GM19463 (cell line): ENCODE results near the gene KCNMB1.

Experiments
- ATAC-seq: cut with Tn5 transposase; IDR thresholded peaks from one replicate; pipeline ENCODE4 v1.9.1; 2021; ENCODE audit warnings: mild to moderate bottlenecking, moderate library complexity; ENCODE audit not compliant: unreplicated experiment

KCNMB1 gene

DNA sequence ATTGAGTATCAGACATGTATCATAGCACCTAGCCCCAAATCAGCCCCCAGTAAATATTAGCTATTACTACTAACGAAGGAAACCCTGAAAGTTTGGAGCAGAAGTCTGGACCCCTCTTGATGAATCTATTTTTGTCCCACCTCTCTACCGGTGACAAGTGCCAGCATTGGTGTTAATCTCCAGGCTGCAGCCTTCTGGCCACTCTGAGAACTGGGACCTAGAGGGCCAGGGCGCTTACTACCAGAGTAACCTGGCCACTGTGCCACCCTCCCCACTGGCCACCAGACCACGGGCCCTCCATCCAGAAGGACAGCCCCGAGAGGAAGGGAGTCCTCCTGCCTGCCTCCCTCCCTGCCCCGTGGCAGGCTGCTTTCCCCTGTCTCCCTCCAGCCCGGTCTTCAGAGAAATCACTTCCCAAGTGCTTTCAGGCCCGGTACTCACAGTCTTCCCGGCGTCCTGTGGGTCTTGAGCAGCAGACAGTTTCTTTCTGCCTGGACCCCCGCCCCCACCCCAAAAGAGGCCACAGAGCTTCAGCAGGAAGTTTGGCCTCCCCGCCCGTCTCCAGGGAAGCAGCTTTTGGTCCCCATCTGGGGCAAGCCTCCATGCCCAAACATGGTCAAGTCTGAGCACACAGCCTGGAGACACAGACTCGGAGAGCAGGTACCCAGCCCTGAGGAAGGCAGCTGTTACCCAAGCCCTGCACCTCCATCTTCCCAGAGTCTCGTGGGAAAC lies at the start of gene KCNMB1:
KCNMB1 (minus strand) TSS at position 550 of the 732 bp plus-strand sequence. CDS start 3,920 bp downstream, outside the sequence.
- ATAC-seq, result no peak

DNA sequence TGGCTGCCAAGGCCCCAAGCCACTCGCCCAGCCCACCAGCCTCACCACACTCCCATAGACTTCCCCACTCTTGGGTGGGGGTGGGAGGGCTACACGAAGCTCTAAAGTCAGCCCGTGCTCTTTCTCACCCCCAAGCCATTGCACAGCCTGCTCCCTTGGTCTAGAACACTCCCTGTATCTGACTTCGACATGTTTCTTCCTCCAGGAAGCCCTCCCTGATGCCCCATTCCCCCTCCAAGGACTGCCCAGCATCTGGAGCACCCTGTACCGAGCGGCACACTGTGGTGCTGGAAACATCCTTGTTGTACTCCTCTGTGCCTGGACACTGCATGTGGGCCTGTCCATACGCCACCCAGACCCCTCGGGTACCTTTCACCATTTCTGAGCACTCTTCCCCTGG lies 49.4 kb upstream of the KCNMB1 start:
- ATAC-seq, result no peak

DNA sequence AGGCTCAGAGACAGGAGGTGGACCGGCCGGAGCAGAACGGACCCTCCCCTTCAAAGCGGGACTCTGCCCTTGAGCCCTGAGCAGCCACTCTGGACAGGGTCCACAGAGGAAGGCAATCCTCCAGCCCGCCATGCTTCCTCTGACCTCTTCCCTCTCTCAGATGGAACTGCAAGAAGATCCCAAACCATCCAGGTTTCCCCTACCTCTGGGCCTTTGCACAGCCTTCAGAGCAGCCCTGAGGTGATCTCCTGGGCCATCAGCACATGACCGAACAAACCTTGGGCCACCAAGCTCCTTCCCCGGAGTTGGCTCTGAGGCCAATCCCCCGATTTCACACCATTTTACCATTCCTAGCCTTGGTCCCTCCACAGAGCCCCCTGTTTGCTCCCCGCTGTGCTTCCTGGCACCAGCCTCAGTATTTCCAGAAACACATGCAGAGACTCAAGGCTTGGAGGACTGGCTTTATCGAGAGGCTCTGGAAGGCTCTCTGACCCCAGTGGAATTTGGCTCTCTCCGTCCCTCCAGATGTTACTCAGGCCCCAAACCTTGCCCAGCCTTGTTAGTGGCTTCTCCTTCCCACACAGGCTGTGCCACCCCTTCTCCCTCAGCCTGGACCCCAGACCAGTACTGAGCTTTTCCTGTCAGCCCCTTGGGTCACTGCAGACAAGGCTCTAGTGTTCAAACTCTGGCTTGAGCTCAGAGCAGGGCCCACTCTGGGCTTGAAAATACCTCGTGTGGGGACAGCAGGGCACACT lies 48.6 kb upstream of the KCNMB1 start:
- no peak for ATAC-seq

GRCh38 chr5:170436335-170436734 lies 47.2 kb upstream of the KCNMB1 start:
- no peak for ATAC-seq

DNA sequence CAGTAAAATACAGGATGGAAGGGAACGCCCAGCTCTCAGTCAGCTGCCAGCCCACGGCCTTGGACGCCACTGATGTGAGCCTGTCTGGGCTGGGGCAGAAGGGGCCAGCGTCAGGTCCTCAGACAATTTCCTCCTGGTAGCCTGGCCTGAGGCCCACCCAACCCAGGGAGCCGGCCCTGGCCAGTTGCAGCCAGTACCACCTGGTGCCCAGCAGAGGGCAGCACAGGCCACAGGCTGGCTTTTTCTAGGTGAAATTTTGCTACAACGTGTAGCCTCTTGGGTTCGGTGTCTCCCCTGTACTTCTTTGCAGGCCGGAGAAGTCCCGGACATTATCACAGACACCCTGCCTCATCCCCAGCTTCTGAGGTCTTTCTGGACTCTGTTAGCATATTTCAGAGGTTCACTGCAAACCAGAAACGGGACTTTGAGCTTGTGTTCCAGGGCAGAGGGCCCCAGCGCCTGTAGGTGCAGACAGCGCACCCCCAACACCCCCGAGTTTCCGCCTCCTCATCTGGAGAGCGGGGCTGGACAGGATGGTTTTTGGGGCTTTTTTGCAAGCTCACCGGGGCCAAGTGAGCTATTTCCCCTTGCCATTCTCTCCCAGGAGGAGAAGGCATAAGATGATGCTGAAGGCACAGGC lies 45.9 kb upstream of the KCNMB1 start:
- peak; percentile 77 for ATAC-seq

- no peak for ATAC-seq
Measured at GRCh38 chr5:170432669-170433068, 43.5 kb upstream of the KCNMB1 start.

DNA sequence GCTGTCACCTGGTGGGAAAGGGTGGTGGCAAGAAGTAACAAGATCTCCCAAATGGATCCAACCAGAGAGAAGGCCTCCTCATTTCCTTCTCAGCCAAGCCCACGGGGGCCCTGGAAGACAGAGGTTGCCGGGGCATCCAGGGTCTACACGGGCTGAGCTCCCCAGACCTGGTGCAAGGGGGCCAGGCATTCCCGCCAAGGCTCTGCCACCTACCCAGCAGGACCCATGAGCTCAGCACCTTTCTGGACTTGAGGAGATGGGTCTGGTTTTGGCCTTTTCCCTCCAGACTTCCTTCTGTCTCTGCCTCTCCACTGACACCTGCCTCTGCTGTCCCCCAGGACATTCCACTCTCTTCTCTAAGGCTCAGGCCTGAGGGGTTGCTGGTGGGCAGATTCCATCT lies 42.4 kb upstream of the KCNMB1 start:
- no peak for ATAC-seq

DNA sequence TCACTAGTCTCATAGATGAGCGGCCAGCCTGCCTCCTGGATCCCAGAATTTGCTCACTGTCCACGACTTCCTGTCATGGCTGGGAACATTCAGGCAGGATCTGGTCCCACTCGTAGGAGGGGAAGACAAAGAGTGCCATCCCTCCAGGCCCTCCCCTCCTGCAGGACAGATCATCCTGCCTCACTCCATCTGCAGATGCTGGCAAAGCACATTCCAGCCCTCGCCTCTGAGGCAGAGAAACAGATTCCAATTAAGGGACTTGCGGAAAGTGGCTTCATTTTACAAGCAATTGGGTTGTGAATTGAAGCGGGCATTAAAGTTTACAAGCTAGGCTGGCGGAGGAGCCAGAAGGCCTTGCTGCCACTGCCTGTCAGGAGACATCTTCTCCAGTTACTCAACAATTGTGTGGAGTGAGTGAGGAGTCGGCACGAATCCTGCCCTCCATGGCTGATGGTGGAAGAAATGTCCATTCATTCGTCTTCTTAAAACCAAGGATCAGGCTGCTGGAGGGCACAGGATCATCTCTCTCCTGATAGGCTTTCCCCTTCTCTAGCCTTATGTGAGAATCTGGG lies 41.8 kb upstream of the KCNMB1 start:
- no peak for ATAC-seq

GRCh38 chr5:170430256-170430655 lies 41.1 kb upstream of the KCNMB1 start:
- no peak for ATAC-seq

DNA sequence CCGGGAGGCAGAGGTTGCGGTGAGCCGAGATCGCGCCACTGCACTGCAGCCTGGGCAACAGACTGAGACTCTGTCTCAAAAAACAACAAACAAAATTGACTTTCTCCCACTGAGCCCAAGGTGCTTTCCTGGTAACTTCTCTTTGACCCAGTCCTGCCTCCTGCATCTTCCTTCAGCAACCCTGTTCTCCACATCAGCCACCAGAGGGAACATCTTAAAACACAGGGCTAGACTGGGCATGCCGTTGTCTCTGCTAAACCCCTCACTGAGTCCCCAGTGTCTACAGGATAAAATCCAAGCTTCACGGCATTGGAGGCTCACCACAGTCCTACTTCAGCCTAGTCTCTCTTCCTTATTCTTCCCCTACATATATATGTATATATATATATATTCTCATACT lies 39.8 kb upstream of the KCNMB1 start:
- ATAC-seq, result no peak

- no peak for ATAC-seq
Measured at GRCh38 chr5:170427672-170428236, 38.6 kb upstream of the KCNMB1 start.

DNA sequence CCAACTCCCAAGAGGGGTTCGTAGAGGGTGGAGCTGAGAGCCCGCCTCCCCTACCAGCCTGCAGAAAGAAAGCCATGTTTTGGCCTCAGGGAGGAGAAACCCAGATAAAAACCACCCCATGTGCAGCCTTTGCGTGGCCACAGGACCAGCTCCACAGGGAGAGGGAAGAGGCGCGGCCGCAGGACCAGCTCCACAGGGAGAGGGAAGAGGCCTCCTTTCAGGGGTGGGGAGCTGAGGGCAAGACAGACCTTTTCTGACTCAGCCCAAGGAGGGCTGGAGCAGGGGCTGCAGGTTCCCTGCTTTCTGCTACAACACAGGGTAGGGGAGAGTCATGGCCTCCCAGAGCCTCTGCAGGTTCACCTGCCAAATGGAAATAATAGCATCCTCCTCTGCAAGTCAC lies 37.6 kb upstream of the KCNMB1 start:
- ATAC-seq, result no peak

GRCh38 chr5:170426149-170426767 lies 37.1 kb upstream of the KCNMB1 start:
- no peak for ATAC-seq

DNA sequence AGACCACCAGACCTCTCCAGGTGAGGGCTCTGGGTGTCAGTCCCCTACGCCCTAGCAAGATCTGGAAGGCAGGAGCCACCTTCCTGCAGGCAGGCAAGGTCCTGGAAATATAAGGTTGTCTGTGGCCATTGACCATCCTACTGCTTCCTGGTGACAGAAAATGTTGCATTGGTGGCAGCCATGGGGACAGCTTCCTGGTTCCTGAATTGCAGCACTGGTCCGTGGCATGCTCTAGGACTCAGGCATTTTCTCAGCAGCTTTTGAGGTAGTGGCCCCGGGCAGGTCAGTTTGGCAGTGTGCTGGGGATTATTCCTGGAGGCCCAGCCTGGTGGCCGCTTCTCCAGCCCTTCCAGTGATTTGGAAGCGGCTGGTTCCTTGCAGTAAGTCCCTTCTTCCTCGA lies 36.6 kb upstream of the KCNMB1 start:
- no peak for ATAC-seq

DNA sequence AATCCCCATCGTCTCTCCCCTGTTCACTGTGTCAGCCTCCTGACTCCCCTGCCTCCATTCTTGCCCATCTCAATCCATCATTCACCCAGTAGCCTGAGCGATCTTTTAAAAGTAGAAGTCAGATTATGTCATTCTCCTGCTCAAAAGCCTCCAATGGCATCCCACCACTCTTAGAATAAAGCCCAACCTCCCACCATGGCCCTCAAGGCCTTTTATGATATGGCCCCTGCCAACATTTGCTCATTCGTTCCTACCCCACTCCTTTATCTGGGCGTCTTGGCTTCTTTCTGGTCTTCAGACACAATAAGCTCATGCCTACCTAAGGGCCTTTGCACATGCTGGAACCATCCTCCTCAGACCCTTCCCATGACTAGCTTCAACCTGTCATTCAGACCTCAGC lies 35.5 kb upstream of the KCNMB1 start:
- no peak for ATAC-seq

DNA sequence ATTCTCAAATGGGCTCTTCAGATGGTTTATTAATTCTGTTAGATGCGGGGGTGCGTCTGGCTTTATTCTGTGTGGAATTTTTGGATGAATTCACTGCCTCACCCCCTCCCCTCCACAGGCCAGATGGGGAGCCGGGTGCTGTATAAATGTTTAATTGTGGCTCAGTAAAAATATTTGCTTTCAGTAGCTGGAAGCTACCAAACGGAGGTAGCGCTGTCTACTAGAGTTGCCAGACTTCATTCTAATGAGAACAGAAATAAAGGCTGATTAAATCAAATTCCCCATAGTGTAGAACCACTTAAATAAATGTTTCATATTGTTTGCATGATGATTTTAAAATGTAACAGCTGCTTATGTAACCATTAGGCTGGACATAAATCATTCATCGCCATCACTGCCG lies 34.5 kb upstream of the KCNMB1 start:
- ATAC-seq, result no peak

GRCh38 chr5:170421826-170422225 lies 32.7 kb upstream of the KCNMB1 start:
- ATAC-seq, result no peak

DNA sequence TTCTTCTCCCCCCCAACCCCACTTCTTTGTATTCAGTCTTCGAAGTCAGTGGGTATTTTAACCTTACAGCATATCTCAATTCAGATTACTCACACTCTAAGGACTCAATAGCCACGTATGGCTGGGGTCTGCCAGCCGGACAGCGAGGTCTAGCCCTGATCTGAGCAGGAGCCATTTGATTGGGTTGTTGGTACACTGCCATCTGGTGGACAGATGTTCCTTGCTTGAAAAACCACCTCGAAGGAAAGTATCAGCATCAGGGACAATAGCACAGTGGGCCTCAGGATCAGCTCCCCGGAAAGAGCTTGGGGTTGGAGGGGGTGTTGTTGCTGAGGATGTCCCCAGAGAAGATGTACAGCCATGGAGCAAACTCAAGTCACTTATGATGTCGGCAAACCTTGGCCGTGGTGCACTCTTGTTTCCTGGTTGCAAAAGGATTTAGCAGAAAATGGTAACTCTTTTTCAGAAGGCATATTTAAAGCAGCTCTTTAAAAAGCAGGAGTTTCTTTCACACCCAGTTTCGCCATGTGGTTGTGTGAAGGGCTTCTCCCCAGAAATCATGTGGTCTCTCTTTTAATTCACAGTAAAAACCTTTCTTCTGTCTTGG lies 31.7 kb upstream of the KCNMB1 start:
- ATAC-seq, result peak; percentile 67

DNA sequence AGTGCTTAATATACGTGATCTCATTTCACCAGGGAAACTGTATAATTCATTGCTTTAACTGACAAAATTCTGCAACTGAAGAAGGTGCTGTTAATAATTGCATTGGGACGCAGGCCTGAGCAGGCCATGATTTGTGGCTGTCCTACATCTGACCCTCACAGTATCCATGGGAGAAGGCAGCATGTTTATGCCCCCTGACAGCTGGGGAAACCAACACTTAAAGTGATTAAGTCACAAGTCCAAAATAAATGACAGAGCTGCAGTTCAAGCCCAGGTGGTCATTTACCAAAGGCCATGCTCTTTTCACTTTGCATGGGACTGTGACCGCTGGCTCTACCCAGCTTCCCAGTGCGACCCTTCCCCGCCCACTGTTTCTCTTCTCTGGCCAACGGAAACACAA lies 30.5 kb upstream of the KCNMB1 start:
- no peak for ATAC-seq

DNA sequence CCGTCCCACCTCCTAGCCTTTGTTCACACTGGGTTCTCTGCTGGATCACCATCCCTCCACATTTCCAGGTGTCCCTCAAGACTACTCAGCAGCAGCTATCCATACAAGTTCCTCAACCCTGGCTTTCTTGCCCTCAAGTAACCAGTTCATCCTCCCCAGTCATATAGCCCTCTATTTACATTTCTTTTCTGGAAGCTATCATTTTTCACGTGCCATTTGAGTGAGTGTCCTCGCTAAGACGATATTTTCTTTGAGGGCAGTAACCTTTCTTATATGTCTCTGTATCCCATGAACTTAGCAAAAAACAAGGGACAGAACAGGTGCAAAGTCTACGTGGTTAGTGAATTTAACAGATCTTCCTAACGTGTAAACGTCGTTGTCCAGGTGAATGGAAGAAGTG lies 29.6 kb upstream of the KCNMB1 start:
- no peak for ATAC-seq
